Upper lobe of left lung (tissue), 6 donors: ENCODE measurements around the gene GNB2. TPM values are rescaled to one million over a fixed set of nuclear protein-coding genes. Genes with fewer than 3 reads are reported as not detected.
"Not testable (repeated sequence)": the region's sequence is repeated elsewhere in the genome, so short reads cannot be mapped to it uniquely, and the experiment has no call there.

ENCODE experiments used
- ATAC-seq, 2 donors: fragments of 200-7000 bp; cut with Tn5 transposase; one replicate each; pipeline ENCODE4 v1.9.1; 2022; ENCODE audit warnings: mild to moderate bottlenecking in 2 of 2, moderate library complexity in 2 of 2; ENCODE audit not compliant: low FRiP score in 2 of 2
- DNase-seq, 2 donors: peaks; one replicate each; pipeline ENCODE4 v3.0.0-alpha.2; 2019 to 2020
- H3K27ac ChIP-seq, 4 donors: fragments of 200-600 bp; sonication (generic); one replicate each; pipeline ENCODE4 v1.5.1; 2016 to 2019
- H3K27me3 ChIP-seq, 4 donors: fragments of 200-600 bp; sonication (generic); one replicate each; pipeline ENCODE4 v1.5.1; 2017 to 2019
- H3K36me3 ChIP-seq, 4 donors: fragments of 200-600 bp; sonication (generic); one replicate each; pipeline ENCODE4 v1.5.1; 2016 to 2019
- H3K4me1 ChIP-seq, 4 donors: fragments of 200-600 bp; sonication (generic); one replicate each; pipeline ENCODE4 v1.5.1; 2018 to 2019
- H3K4me3 ChIP-seq, 4 donors: fragments of 200-600 bp; sonication (generic); one replicate each; pipeline ENCODE4 v1.5.1; 2017 to 2019; ENCODE audit warnings: mild to moderate bottlenecking in 2 of 4, moderate library complexity in 1 of 4
- H3K9me3 ChIP-seq, 4 donors: fragments of 200-600 bp; sonication (generic); one replicate each; pipeline ENCODE4 v1.5.1; 2018 to 2019
- CTCF ChIP-seq, 6 experiments: fragments of 450-650 bp in 4 of 6; fragments of 200-600 bp in 2 of 6; sonication (generic) in 2 of 6; IDR thresholded peaks; one replicate each; pipeline ENCODE4 v1.5.1; 2016 to 2019; ENCODE audit warnings: antibody characterized with exemption in 6 of 6
- EP300 ChIP-seq, 4 donors: sonication (generic); formaldehyde crosslinking; IDR thresholded peaks; one replicate each; pipeline ENCODE4 v1.5.1; 2017; ENCODE audit warnings: antibody characterized with exemption in 4 of 4, control low read depth in 2 of 4
- POLR2A ChIP-seq, 4 donors: fragments of 450-650 bp; IDR thresholded peaks; one replicate each; pipeline ENCODE4 v1.5.1; 2016 to 2017; ENCODE audit warnings: antibody characterized with exemption in 4 of 4, mild to moderate bottlenecking in 2 of 4
- POLR2AphosphoS5 ChIP-seq, 2 donors: sonication (generic); formaldehyde crosslinking; IDR thresholded peaks; one replicate each; pipeline ENCODE4 v1.5.1; 2017; ENCODE audit warnings: antibody characterized with exemption in 2 of 2
- WGBS, 2 donors: methylation state at CpG; one replicate each; pipeline ENCODE4 v1.1.5; 2017 to 2018; 5-methylcytosine and 5-hydroxymethylcytosine counted together
- total RNA-seq, 6 donors: library from RNA; depleted of rRNA in 4 of 6; stranded (reverse); fragments of >200 nt in 4 of 6; gene quantifications; one replicate each; pipeline versions ENCODE4 v1.1.0 to v1.2.1, GENCODE V29; 2016 to 2021
- donor health status: DM: no; HTN: no; CAD: no; lungs with moderate emphysema.
- donor health status: DM: no; HTN: yes; CAD: no; lungs with severe emphysema.

The GNB2 gene
- total RNA-seq, 6 donors from 2014 or later, result 153 to 291 (median 278) TPM

DNA sequence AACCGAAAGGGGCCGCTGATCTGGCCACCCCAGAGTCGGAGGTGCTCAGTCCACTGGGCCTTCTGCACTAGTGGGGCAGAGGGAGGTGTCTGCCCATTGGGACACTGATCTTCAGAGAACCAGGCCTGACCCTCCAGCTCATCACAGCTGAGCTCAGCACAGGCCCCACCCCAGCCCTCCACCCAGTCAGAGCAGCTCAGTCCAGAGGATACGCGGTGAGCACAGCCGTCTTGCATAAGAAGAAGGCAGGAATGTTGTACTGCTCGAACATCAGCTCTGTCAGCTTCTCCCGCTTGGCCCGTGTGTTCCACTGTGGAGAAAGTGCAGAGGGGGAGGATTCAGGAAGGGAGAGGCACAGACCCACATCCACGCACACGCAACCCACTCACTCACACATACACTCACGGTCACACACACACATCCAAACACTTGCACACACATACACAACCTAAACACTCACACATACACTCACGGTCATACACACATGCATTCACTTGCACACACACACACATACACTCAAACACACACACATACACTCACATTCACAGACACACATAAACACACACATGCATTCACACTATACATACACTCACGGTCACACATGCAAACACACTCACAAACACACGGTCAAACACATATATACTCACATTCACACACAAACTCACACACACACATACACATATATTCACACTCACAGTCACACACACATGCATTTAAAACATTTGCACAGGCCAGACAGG, 23.5 kb upstream of the GNB2 start:
- Histone ChIP-seq H3K4me1 (no peaks in the 10 kb centered on the region), H3K27me3 (peaks cover 0 to 12% (median 3%) of the 10 kb centered on the region in 4 donors), H3K4me3 (no peak overlapping the region), H3K27ac (no peak overlapping the region), H3K9me3 (no peaks in the 10 kb centered on the region), H3K36me3 (no peaks in the 10 kb centered on the region)
- no peak for DNase-seq
- TF ChIP-seq EP300 (IDR thresholded peaks at IDR 0.05), result no peak
- TF ChIP-seq POLR2AphosphoS5 (IDR thresholded peaks at IDR 0.05), result no peak
- peak in 1 of 2 donors; percentile 16 for ATAC-seq
- 69 to 82% methylated on average over 11 to 15 of the region's 15 CpGs for whole genome bisulfite sequencing, 2 donors

- 58 to 63% methylated on average over 19 to 25 of the region's 25 CpGs for whole genome bisulfite sequencing, 2 donors
- Histone ChIP-seq H3K36me3 (no peaks in the 10 kb centered on the region), H3K27me3 (peaks cover 0 to 25% (median 10%) of the 10 kb centered on the region in 4 donors), H3K4me3 (no peak overlapping the region), H3K27ac (no peak overlapping the region), H3K4me1 (peaks cover 0 to 7% (median 0%) of the 10 kb centered on the region in 4 donors), H3K9me3 (no peaks in the 10 kb centered on the region)
- no peak for DNase-seq
- TF ChIP-seq CTCF (IDR thresholded peaks at IDR 0.05) (no peak), POLR2AphosphoS5 (IDR thresholded peaks at IDR 0.05) (no peak), POLR2A (IDR thresholded peaks at IDR 0.05) (no peak), EP300 (IDR thresholded peaks at IDR 0.05) (no peak)
- no peak for ATAC-seq
Observed at GRCh38 chr7:100654908-100655831, 18.4 kb upstream of the GNB2 start.

GRCh38 chr7:100655908-100656674, 17.4 kb upstream of the GNB2 start, which contains the start of gene ACTL6B:
ACTL6B (minus strand) TSS chr7:100656448; CDS start chr7:100656354, 94 bp downstream.
- WGBS, 2 donors, result 21 to 32% methylated on average over 14 to 33 of the region's 63 CpGs
- DNase-seq (peak; percentile 32 to 93), ATAC-seq (peak; percentile 39 to 86)
- peaks cover 0 to 25% (median 10%) of the 10 kb centered on the region in 4 donors for H3K27me3 ChIP-seq
- H3K27ac ChIP-seq, result no peak within 1 kb of the TSS
- no peaks in the 10 kb centered on the region for H3K9me3 ChIP-seq
- H3K4me3 ChIP-seq, result no peak within 1 kb of the TSS
- H3K36me3 ChIP-seq, result no peaks in the 10 kb centered on the region
- H3K4me1 ChIP-seq, result peaks cover 0 to 7% (median 0%) of the 10 kb centered on the region in 4 donors
- TF ChIP-seq POLR2AphosphoS5 (IDR thresholded peaks at IDR 0.05), result no peak
- TF ChIP-seq EP300 (IDR thresholded peaks at IDR 0.05), result no peak
- no peak for TF ChIP-seq POLR2A (IDR thresholded peaks at IDR 0.05)
- no peak for TF ChIP-seq CTCF (IDR thresholded peaks at IDR 0.05)

GRCh38 chr7:100662194-100662776, 11.3 kb upstream of the GNB2 start:
- H3K4me3 ChIP-seq, ATAC-seq, H3K9me3 ChIP-seq, H3K36me3 ChIP-seq, H3K4me1 ChIP-seq, H3K27ac ChIP-seq, H3K27me3 ChIP-seq, DNase-seq: not testable (repeated sequence)
- 71 to 75% methylated on average over 12 of the region's 12 CpGs for WGBS, 2 donors

DNA sequence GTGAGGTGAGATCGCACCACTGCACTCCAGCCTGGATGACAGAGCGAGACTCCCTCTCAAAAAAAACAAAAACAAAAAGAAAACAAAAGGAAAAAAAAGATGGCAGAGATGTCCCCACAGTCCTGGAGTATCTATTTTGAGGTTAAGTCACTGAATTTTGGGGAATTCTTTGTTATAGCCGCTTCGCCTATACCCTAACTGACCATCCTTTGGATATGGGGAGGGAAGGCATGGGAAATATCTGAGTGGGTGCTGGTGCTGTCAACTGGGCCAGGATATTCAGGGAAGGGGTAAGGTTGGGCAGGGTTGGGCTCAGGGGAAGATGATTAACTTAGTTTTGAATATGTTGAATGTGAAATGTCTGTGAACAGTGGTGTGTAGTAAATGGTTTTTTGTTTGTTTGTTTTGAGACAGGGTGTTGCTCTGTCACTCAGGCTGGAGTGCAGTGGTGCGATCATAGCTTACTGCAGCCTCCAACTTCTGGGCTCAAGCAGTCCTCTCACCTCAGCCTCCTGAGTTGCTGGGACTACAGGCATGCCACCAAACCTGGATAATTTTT, 8.3 kb upstream of the GNB2 start:
- no peak for DNase-seq
- no peak for ATAC-seq
- 98% methylated on average over 5 of the region's 5 CpGs for WGBS, 2 donors
- Histone ChIP-seq H3K27me3 (no peaks in the 10 kb centered on the region), H3K9me3 (no peaks in the 10 kb centered on the region), H3K27ac (no peak overlapping the region), H3K36me3 (no peaks in the 10 kb centered on the region), H3K4me1 (no peaks in the 10 kb centered on the region), H3K4me3 (no peak overlapping the region)
- TF ChIP-seq EP300 (IDR thresholded peaks at IDR 0.05) (no peak), POLR2A (IDR thresholded peaks at IDR 0.05) (no peak), POLR2AphosphoS5 (IDR thresholded peaks at IDR 0.05) (no peak)
